ENCODE data around the gene RFX2.
A peak's percentile ranks its signal among the peaks of the same experiment; 100 is the strongest.

The RFX2 gene

GRCh38 chr19:6099599-6099998, 10.7 kb downstream of the RFX2 start:
- Mint-ChIP-seq H3K36me3 (ENCODE audit: insufficient read depth) (peaks cover 15% of the 10 kb centered on the region), H3K4me1 (ENCODE audit: low read depth in 2 of 2) (peaks cover 3 to 6% of the 10 kb centered on the region in 2 donors)

GRCh38 chr19:6099033-6099432, 11.3 kb downstream of the RFX2 start:
- ATAC-seq (replicated peaks), result no peak
- Mint-ChIP-seq H3K36me3 (ENCODE audit: insufficient read depth) (peaks cover 10% of the 10 kb centered on the region), H3K4me1 (ENCODE audit: low read depth in 2 of 2) (peaks cover 3 to 6% of the 10 kb centered on the region in 2 donors), H3K27ac (no peak overlapping the region), H3K9me3 (peaks cover 0 to 3% of the 10 kb centered on the region in 2 donors), H3K27me3 (no peaks in the 10 kb centered on the region), H3K4me3 (no peak overlapping the region)
- DNase-seq, result no peak

More at GRCh38 chr19:6099599-6099998, 10.7 kb downstream of the RFX2 start:
- H3K4me3 Mint-ChIP-seq, result peak overlapping the region; percentile 10 to 56
- peak overlapping the region in 1 of 2 donors; percentile 77 for H3K27ac Mint-ChIP-seq
- DNase-seq (no peak), ATAC-seq (replicated peaks) (no peak)
- H3K27me3 Mint-ChIP-seq, result no peaks in the 10 kb centered on the region
- H3K9me3 Mint-ChIP-seq, result peaks cover 0 to 3% of the 10 kb centered on the region in 2 donors

GRCh38 chr19:6098574-6098973, 11.7 kb downstream of the RFX2 start:
- peaks cover 10% of the 10 kb centered on the region for H3K36me3 Mint-ChIP-seq (ENCODE audit: insufficient read depth)
- no peaks in the 10 kb centered on the region for H3K27me3 Mint-ChIP-seq
- H3K27ac Mint-ChIP-seq, result no peak overlapping the region
- peaks cover 0 to 3% of the 10 kb centered on the region in 2 donors for H3K9me3 Mint-ChIP-seq
- no peak for DNase-seq
- H3K4me3 Mint-ChIP-seq, result no peak overlapping the region
- no peak for ATAC-seq (replicated peaks)
- peaks cover 3 to 6% of the 10 kb centered on the region in 2 donors for H3K4me1 Mint-ChIP-seq (ENCODE audit: low read depth in 2 of 2)

GRCh38 chr19:6097911-6098310, 12.4 kb downstream of the RFX2 start:
- H3K36me3 Mint-ChIP-seq (ENCODE audit: insufficient read depth), result peaks cover 10% of the 10 kb centered on the region
- ATAC-seq (replicated peaks) (no peak), DNase-seq (no peak)
- peaks cover 0 to 3% of the 10 kb centered on the region in 2 donors for H3K9me3 Mint-ChIP-seq
- no peaks in the 10 kb centered on the region for H3K27me3 Mint-ChIP-seq
- H3K27ac Mint-ChIP-seq, result no peak overlapping the region
- peaks cover 3 to 6% of the 10 kb centered on the region in 2 donors for H3K4me1 Mint-ChIP-seq (ENCODE audit: low read depth in 2 of 2)
- no peak overlapping the region for H3K4me3 Mint-ChIP-seq

- H3K27ac Mint-ChIP-seq, result no peak overlapping the region
- DNase-seq (no peak), ATAC-seq (replicated peaks) (no peak)
- H3K9me3 Mint-ChIP-seq, result peaks cover 0 to 3% of the 10 kb centered on the region in 2 donors
- no peak overlapping the region for H3K4me3 Mint-ChIP-seq
- peaks cover 13% of the 10 kb centered on the region for H3K36me3 Mint-ChIP-seq (ENCODE audit: insufficient read depth)
- no peaks in the 10 kb centered on the region for H3K27me3 Mint-ChIP-seq
- H3K4me1 Mint-ChIP-seq (ENCODE audit: low read depth in 2 of 2), result peaks cover 3 to 6% of the 10 kb centered on the region in 2 donors
Measured at GRCh38 chr19:6095760-6096159, 14.5 kb downstream of the RFX2 start.

- no peak for ATAC-seq (replicated peaks)
- peaks cover 8 to 10% of the 10 kb centered on the region in 2 donors for H3K27me3 Mint-ChIP-seq
- H3K27ac Mint-ChIP-seq, result peak overlapping the region in 1 of 2 donors; percentile 5
- H3K4me3 Mint-ChIP-seq, result no peak overlapping the region
- H3K4me1 Mint-ChIP-seq (ENCODE audit: low read depth in 2 of 2), result peaks cover 4 to 6% of the 10 kb centered on the region in 2 donors
- H3K9me3 Mint-ChIP-seq, result no peaks in the 10 kb centered on the region
- DNase-seq, result no peak
- H3K36me3 Mint-ChIP-seq (ENCODE audit: insufficient read depth), result peaks cover 16% of the 10 kb centered on the region
Measured at GRCh38 chr19:6092329-6093286, 17.7 kb downstream of the RFX2 start.

GRCh38 chr19:6091771-6092291, 18.5 kb downstream of the RFX2 start:
- H3K27ac Mint-ChIP-seq, result peak overlapping the region in 1 of 2 donors; percentile 5
- no peak for DNase-seq

GRCh38 chr19:6090634-6091033, 19.7 kb downstream of the RFX2 start:
- no peak overlapping the region for H3K27ac Mint-ChIP-seq
- no peak overlapping the region for H3K4me3 Mint-ChIP-seq
- ATAC-seq (replicated peaks) (no peak), DNase-seq (no peak)
- peaks cover 9% of the 10 kb centered on the region for H3K36me3 Mint-ChIP-seq (ENCODE audit: insufficient read depth)
- no peaks in the 10 kb centered on the region for H3K9me3 Mint-ChIP-seq
- peaks cover 15 to 19% of the 10 kb centered on the region in 2 donors for H3K27me3 Mint-ChIP-seq
- peaks cover 17 to 18% of the 10 kb centered on the region in 2 donors for H3K4me1 Mint-ChIP-seq (ENCODE audit: low read depth in 2 of 2)

More at GRCh38 chr19:6091771-6092291, 18.5 kb downstream of the RFX2 start:
- peaks cover 15 to 16% of the 10 kb centered on the region in 2 donors for H3K27me3 Mint-ChIP-seq
- H3K4me3 Mint-ChIP-seq, result no peak overlapping the region
- H3K9me3 Mint-ChIP-seq, result no peaks in the 10 kb centered on the region
- no peak for ATAC-seq (replicated peaks)
- H3K4me1 Mint-ChIP-seq (ENCODE audit: low read depth in 2 of 2), result peaks cover 12 to 14% of the 10 kb centered on the region in 2 donors
- H3K36me3 Mint-ChIP-seq (ENCODE audit: insufficient read depth), result peaks cover 13% of the 10 kb centered on the region

- H3K4me3 Mint-ChIP-seq, result peak overlapping the region in 1 of 2 donors; percentile 80
- no peak for ATAC-seq (replicated peaks)
Measured at GRCh38 chr19:6088602-6089049, 21.7 kb downstream of the RFX2 start.

GRCh38 chr19:6087074-6087571, 23.2 kb downstream of the RFX2 start:
- Mint-ChIP-seq H3K4me3 (peak overlapping the region; percentile 61 to 80), H3K36me3 (ENCODE audit: insufficient read depth) (peaks cover 9% of the 10 kb centered on the region), H3K9me3 (no peaks in the 10 kb centered on the region), H3K27ac (peak overlapping the region; percentile 63 to 69), H3K4me1 (ENCODE audit: low read depth in 2 of 2) (peaks cover 18 to 19% of the 10 kb centered on the region in 2 donors), H3K27me3 (peaks cover 15 to 19% of the 10 kb centered on the region in 2 donors)
- no peak for DNase-seq
- ATAC-seq (replicated peaks), result peak; percentile 94

More at GRCh38 chr19:6088602-6089049, 21.7 kb downstream of the RFX2 start:
- Mint-ChIP-seq H3K36me3 (ENCODE audit: insufficient read depth) (peaks cover 9% of the 10 kb centered on the region), H3K27me3 (peaks cover 15 to 19% of the 10 kb centered on the region in 2 donors), H3K4me1 (ENCODE audit: low read depth in 2 of 2) (peaks cover 18 to 19% of the 10 kb centered on the region in 2 donors), H3K27ac (no peak overlapping the region), H3K9me3 (no peaks in the 10 kb centered on the region)
- DNase-seq, result no peak

- H3K27me3 Mint-ChIP-seq, result peaks cover 15 to 19% of the 10 kb centered on the region in 2 donors
- ATAC-seq (replicated peaks), result no peak
- peak overlapping the region in 1 of 2 donors; percentile 80 for H3K4me3 Mint-ChIP-seq
- no peak overlapping the region for H3K27ac Mint-ChIP-seq
- H3K9me3 Mint-ChIP-seq, result no peaks in the 10 kb centered on the region
- no peak for DNase-seq
- peaks cover 18 to 19% of the 10 kb centered on the region in 2 donors for H3K4me1 Mint-ChIP-seq (ENCODE audit: low read depth in 2 of 2)
- H3K36me3 Mint-ChIP-seq (ENCODE audit: insufficient read depth), result peaks cover 8% of the 10 kb centered on the region
Measured at GRCh38 chr19:6086068-6086788, 24.1 kb downstream of the RFX2 start.

- Mint-ChIP-seq H3K9me3 (no peaks in the 10 kb centered on the region), H3K27ac (no peak overlapping the region), H3K27me3 (peaks cover 15 to 19% of the 10 kb centered on the region in 2 donors), H3K4me1 (ENCODE audit: low read depth in 2 of 2) (peaks cover 18 to 19% of the 10 kb centered on the region in 2 donors), H3K4me3 (no peak overlapping the region), H3K36me3 (ENCODE audit: insufficient read depth) (peaks cover 9% of the 10 kb centered on the region)
- ATAC-seq (replicated peaks) (no peak), DNase-seq (no peak)
Measured at GRCh38 chr19:6084821-6085220, 25.5 kb downstream of the RFX2 start.

GRCh38 chr19:6079107-6079506, 31.2 kb downstream of the RFX2 start:
- ATAC-seq (replicated peaks) (no peak), DNase-seq (no peak)
- H3K4me3 Mint-ChIP-seq, result no peak overlapping the region
- peaks cover 9 to 23% of the 10 kb centered on the region in 2 donors for H3K27me3 Mint-ChIP-seq
- no peaks in the 10 kb centered on the region for H3K4me1 Mint-ChIP-seq (ENCODE audit: low read depth in 2 of 2)
- peaks cover 3% of the 10 kb centered on the region for H3K36me3 Mint-ChIP-seq (ENCODE audit: insufficient read depth)
- H3K9me3 Mint-ChIP-seq, result no peaks in the 10 kb centered on the region
- H3K27ac Mint-ChIP-seq, result no peak overlapping the region
